GM21526 (cell line): ENCODE measurements around the gene APOBR.

Experiments
- ATAC-seq: cut with Tn5 transposase; IDR thresholded peaks from one replicate; pipeline ENCODE4 v1.9.1; 2021; ENCODE audit warnings: moderate library complexity; ENCODE audit not compliant: unreplicated experiment, low FRiP score

Gene APOBR

GRCh38 chr16:28546626-28547025 lies 52.2 kb downstream of the APOBR start:
- ATAC-seq, result no peak

- no peak for ATAC-seq
These were observed 53.9 kb downstream of the APOBR start for GRCh38 chr16:28548306-28548802.
